Mesenteric fat pad (tissue), 1 donor: Measurements from ENCODE around the gene CXorf38. TPM values are rescaled to one million over a fixed set of nuclear protein-coding genes. Genes with fewer than 3 reads are reported as not detected.

Experiments used
- DNase-seq: peaks from one replicate; pipeline ENCODE4 v3.0.0-alpha.2; 2020; ENCODE audit warnings: low spot score
- long read RNA-seq: library from polyadenylated mRNA; unstranded; transcript quantifications from one replicate; pipeline ENCODE4 v2.0.0, GENCODE V29; 2020
- total RNA-seq: library from RNA; stranded (reverse); fragmentation: NEBNext Ultra II Directional; extraction: Animal tissue kit (Norgen Biotek cat#: 25700); gene quantifications from one replicate; pipeline ENCODE4 v1.2.1, GENCODE V29; 2021
- donor health status: DM: yes; HTN: yes; CAD: no.

CXorf38 gene, protein sequence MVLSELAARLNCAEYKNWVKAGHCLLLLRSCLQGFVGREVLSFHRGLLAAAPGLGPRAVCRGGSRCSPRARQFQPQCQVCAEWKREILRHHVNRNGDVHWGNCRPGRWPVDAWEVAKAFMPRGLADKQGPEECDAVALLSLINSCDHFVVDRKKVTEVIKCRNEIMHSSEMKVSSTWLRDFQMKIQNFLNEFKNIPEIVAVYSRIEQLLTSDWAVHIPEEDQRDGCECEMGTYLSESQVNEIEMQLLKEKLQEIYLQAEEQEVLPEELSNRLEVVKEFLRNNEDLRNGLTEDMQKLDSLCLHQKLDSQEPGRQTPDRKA
- total RNA-seq: 14.0 TPM
- long read RNA-seq, transcript CXorf38-201 (7 exons, 2,118 nt): major isoform, 52 of 74 reads
- long read RNA-seq, partial matches to known transcripts: 5 of 74 reads
- long read RNA-seq, other reads (novel, unspliced or antisense): 15 of 74 reads

DNA sequence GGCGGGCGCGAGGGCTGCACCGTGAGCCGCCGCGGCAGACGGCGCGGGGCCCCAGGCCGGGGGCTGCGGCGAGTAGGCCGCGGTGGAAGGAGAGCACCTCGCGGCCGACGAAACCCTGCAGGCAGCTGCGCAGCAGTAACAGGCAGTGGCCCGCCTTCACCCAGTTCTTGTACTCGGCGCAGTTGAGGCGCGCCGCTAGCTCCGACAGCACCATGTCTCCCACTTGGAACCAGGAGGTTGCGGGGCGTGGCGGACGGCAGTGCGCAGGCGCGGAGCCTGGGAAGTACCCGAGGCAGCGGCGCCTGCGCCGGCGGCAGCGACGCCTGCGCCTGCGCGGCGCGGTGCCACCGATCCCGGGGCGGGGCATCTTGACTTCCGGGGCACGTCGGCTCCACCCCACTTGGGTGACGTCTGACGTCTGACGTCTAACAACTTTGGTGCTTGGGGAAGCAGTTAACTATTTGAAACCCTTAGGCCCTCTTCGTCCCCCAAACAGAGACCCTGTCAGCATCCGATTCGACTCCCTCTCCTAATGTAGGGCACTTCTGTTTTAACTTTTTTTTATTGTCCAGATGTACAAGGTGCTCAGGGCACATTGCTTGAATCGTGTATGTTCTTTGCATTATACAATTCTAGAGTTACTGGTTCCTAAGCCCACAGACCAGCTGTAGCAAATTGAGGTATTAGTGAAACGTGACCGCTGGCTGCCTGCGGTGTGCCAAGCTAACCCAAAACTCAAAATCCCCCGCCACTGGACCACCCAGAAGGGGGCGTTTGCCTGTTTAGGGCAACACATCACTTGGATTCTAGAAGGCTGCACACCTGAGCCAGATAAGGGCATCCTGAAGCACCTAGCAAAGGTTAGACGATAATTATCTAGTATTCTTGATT, at the start of gene CXorf38:
Gene CXorf38 (minus strand): TSS at position 255 of the 891 bp plus-strand sequence. CDS start 41 bp downstream, at position 214.
- peak; percentile 98 for DNase-seq

DNA sequence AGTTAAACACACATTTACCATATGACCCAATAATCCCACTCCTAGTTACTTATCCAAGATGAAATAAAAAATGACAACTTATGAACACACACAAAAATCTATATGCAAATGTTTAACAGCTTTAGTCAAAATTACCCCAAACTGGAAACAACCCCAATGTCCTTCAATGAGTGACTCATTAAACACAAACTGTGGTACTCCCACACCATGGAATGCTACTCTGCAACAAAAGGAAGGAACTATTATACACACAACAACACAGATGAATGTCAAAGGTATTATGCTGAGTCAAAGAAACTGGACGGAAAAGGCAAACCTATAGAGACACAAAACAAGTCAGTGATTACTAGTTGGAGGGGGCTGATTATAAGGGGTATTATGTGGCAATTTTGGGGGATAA, 47.4 kb upstream of the CXorf38 start:
- no peak for DNase-seq

- DNase-seq: no peak
Observed at GRCh38 chrX:40688929-40689328, 41.6 kb upstream of the CXorf38 start.

GRCh38 chrX:40687169-40687568, 39.8 kb upstream of the CXorf38 start:
- no peak for DNase-seq

DNA sequence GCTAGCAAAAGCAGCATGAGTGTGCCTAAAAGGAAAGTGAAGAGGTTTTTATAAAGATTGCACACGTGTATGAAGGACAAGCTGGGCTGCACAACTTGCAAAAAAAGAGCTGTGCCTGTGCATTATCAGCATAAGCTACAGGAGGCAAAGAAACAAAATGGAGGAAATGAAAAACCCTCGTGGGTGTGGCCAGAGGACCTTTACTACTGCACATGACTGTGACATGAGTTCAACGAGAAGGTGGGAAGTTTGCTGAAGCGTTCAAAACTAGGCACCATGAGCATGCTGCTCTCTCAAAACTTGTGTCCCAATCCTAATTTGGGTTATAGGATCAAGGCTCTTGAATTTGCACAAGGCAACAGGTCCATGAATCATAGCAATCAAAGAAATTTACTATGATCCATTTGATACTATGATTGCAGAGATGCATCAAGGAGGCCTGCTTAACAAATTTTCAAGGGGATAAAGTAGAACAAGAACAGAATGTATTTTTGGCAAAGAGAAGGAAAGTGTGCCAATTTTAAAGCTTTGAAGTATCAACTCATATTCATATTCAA, 38.1 kb upstream of the CXorf38 start:
- DNase-seq: no peak

GRCh38 chrX:40684092-40684491, 36.7 kb upstream of the CXorf38 start:
- no peak for DNase-seq

- DNase-seq: no peak
Observed at GRCh38 chrX:40683245-40683644, 35.9 kb upstream of the CXorf38 start.

- no peak for DNase-seq
Observed at GRCh38 chrX:40671126-40671525, 23.8 kb upstream of the CXorf38 start.

DNA sequence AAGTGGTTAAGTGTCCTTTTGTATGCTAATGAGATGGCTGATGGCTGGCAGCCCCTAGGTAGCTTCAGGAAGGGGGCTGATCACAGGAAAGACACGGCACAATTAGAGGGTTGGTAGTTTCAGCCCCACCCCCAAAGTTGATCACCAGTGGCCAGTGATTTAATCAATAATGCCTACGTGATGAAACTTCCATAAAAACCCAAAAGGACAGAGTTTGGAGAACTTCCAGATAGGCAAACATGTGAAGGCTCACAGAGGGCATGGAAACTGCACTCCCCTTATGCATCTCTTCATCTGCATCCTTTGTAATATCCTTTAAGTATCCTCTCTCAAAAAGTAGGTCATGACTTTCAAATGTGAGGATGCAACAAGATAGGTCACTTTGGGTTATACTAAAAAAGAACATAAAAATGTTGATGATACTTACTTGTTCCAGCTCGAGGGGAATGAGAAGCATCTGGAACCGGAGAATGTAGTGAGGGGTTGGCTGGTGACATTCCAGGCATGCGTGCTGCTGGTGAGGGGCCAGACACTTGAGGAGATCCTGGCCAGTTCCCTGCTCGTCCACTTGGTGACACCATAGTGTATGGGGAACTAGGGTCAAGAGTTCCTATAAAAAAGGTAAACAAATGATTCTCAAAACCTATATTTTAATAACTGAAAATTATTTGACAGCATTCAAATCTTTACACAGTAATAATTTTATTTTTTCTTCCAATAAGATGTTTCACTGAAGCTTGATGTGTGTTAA, 16.7 kb upstream of the CXorf38 start:
- DNase-seq: no peak

DNA sequence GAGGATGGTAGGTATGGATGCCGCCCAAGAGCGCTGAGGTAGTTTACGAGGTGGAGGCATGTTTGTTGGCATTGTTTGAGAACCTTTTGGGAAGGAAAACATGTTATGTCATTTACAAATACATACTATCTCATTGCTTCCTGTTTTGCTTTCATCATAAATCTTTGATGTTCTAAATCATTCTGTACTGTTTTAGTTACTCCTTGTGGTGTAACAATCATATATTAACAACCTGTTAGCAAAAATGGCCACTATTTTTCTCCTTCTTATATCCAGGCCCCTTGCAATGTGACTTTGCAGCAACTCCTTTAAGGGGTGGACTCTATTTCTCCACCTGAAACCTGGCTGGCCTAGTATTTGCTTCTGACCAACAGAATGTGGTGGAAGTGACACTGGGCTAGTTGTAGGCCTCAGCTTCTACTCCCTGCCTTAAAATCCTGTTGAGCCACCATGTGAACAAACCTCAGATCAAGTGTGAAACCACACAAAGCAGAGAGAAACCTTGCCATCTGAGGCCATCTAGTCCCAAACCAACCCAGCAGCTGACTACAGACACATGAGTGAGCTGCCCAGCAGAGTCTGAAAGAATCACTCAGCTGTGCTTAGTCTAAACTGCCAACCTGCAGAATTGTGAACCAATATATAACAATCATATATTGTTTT, 15.8 kb upstream of the CXorf38 start:
- no peak for DNase-seq

GRCh38 chrX:40661489-40661888, 14.1 kb upstream of the CXorf38 start:
- no peak for DNase-seq

DNA sequence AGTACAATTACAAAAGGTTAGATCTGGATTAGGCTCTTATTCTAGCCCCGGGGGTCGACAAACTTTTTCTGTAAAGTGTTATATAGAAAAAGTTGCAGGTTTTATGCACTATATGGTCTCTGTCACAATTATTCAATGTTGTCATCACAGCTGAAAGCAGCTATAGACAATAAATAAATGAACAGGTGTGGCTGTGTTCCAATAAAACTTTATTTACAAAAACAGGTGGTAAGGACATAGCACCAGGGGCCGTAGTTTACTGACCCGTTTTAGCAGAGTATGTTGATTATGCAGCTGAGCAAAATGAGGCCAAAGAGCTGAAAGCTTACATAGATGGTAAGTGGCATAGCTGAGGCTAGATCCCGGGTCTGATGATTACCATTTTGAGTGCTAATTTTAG, 13.0 kb upstream of the CXorf38 start:
- no peak for DNase-seq

- DNase-seq: no peak
Observed at GRCh38 chrX:40653535-40653934, 6.2 kb upstream of the CXorf38 start.

GRCh38 chrX:40652664-40653063, 5.3 kb upstream of the CXorf38 start:
- no peak for DNase-seq

GRCh38 chrX:40651620-40652223, 4.4 kb upstream of the CXorf38 start:
- no peak for DNase-seq

GRCh38 chrX:40646489-40647306, 663 bp downstream of the CXorf38 start:
- DNase-seq: no peak

- no peak for DNase-seq
Observed at GRCh38 chrX:40644821-40645358, 2.5 kb downstream of the CXorf38 start.

DNA sequence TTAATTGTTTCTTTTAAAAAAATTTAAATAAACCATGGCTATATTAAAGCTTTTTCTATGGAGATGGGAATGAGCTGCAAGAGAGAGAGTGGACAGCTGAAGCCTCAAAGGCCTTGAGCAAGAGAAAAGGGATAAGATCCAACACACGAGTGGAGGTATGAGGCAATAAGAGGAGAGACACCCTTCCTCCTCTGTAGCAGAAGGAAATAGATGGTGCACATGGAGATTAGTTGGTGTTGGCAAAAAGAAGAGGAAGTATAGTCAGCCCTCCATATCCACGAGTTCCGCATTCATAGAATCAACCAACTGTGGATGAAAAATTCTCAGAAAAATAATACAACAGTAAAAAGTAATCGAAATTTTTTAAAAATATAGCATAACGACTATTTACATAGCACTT, 3.2 kb downstream of the CXorf38 start:
- DNase-seq: no peak

DNA sequence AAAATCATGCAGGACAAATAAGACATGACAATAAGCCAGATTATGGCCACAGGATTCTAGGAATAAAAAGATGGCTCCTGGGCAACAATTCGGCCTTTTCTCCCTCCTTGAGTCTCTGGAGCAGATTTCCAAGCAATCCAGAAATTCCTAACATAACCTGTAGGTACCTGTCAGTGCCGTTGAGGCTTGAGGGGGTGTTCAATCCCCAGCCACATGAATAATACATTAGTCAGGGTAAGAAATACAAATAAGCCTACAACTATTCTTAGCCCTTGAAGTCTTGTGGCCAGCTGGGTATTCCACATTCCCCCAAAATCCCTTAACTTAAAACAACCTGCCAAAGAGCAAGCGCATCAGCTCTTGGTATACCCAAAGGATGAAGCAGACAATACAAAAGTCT, 9.7 kb downstream of the CXorf38 start:
- DNase-seq: no peak
